ENCODE measurements around the gene GLRX2. TPM values are rescaled to one million over a fixed set of nuclear protein-coding genes. Genes with fewer than 3 reads are reported as not detected.

The GLRX2 gene
- total and polyA plus RNA-seq, 3 donors from 2014 or later, result 21.2 to 70.1 (median 47.6) TPM

- intact Hi-C loops (cut with DNase I; ENCODE audit: low total_unique reads), result no loop called here
- 81 to 92% methylated on average over 3 of the region's 3 CpGs for WGBS, 2 donors
- no peak for TF ChIP-seq POLR2A (IDR thresholded peaks at IDR 0.05)
- TF ChIP-seq, protein P1, sequence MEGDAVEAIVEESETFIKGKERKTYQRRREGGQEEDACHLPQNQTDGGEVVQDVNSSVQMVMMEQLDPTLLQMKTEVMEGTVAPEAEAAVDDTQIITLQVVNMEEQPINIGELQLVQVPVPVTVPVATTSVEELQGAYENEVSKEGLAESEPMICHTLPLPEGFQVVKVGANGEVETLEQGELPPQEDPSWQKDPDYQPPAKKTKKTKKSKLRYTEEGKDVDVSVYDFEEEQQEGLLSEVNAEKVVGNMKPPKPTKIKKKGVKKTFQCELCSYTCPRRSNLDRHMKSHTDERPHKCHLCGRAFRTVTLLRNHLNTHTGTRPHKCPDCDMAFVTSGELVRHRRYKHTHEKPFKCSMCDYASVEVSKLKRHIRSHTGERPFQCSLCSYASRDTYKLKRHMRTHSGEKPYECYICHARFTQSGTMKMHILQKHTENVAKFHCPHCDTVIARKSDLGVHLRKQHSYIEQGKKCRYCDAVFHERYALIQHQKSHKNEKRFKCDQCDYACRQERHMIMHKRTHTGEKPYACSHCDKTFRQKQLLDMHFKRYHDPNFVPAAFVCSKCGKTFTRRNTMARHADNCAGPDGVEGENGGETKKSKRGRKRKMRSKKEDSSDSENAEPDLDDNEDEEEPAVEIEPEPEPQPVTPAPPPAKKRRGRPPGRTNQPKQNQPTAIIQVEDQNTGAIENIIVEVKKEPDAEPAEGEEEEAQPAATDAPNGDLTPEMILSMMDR (IDR thresholded peaks at IDR 0.05), result no peak
- Histone ChIP-seq H3K4me1 (peaks cover 4% of the 10 kb centered on the region), H3K4me3 (no peak overlapping the region), H3K27me3 (no peaks in the 10 kb centered on the region), H3K36me3 (ENCODE audit: low read depth, missing control alignments) (no peaks in the 10 kb centered on the region), H3K9me3 (no peaks in the 10 kb centered on the region), H3K27ac (no peak overlapping the region)
- no peak for DNase-seq
Measured at GRCh38 chr1:193108471-193108870, 3.3 kb upstream of the GLRX2 start.

DNA sequence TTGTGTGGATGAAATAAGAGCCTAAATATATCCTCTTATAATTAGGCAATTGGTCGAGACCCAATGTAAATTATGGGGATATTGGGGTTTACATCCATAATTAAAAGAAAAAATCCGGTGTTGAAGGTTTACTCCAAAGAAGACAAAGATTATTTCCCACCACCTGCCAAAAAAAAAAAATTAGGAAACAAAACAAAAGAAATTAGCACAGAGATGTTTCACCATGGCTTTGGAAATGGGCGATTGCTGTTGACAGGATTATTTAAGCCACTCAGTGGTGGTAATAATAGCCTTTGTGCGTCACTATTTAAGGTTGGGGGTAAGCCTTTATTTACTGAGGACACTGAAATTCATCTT lies 585 bp upstream of the GLRX2 start:
- 29 to 33% methylated on average over 4 of the region's 4 CpGs for WGBS, 2 donors
- intact Hi-C loops (cut with DNase I; ENCODE audit: low total_unique reads), result no loop called here

GRCh38 chr1:193104502-193104906 lies 710 bp downstream of the GLRX2 start:
- peak; percentile 50 for DNase-seq
- H3K4me1 ChIP-seq, result peaks cover 5% of the 10 kb centered on the region
- intact Hi-C loops (cut with DNase I; ENCODE audit: low total_unique reads), result no loop called here
- H3K36me3 ChIP-seq (ENCODE audit: low read depth, missing control alignments), result no peaks in the 10 kb centered on the region
- H3K27me3 ChIP-seq, result no peaks in the 10 kb centered on the region
- no peaks in the 10 kb centered on the region for H3K9me3 ChIP-seq
- WGBS, 2 donors, result 0 to 1% methylated on average over 24 of the region's 24 CpGs
- H3K4me3 ChIP-seq, result peak overlapping the region; percentile 82 to 89
- TF ChIP-seq POLR2A (IDR thresholded peaks at IDR 0.05), result no peak
- TF ChIP-seq, protein P1 (IDR thresholded peaks at IDR 0.05), result no peak
- H3K27ac ChIP-seq, result peak overlapping the region; percentile 78 to 87

More for the DNA sequence above, 585 bp upstream of the GLRX2 start:
- Histone ChIP-seq H3K27me3 (no peaks in the 10 kb centered on the region), H3K9me3 (no peaks in the 10 kb centered on the region), H3K36me3 (ENCODE audit: low read depth, missing control alignments) (no peaks in the 10 kb centered on the region), H3K4me3 (peak overlapping the region; percentile 82 to 89), H3K27ac (peak overlapping the region; percentile 78 to 87), H3K4me1 (peaks cover 5% of the 10 kb centered on the region)
- no peak for TF ChIP-seq POLR2A (IDR thresholded peaks at IDR 0.05)
- TF ChIP-seq, protein P1 (IDR thresholded peaks at IDR 0.05), result no peak
- DNase-seq, result no peak

DNA sequence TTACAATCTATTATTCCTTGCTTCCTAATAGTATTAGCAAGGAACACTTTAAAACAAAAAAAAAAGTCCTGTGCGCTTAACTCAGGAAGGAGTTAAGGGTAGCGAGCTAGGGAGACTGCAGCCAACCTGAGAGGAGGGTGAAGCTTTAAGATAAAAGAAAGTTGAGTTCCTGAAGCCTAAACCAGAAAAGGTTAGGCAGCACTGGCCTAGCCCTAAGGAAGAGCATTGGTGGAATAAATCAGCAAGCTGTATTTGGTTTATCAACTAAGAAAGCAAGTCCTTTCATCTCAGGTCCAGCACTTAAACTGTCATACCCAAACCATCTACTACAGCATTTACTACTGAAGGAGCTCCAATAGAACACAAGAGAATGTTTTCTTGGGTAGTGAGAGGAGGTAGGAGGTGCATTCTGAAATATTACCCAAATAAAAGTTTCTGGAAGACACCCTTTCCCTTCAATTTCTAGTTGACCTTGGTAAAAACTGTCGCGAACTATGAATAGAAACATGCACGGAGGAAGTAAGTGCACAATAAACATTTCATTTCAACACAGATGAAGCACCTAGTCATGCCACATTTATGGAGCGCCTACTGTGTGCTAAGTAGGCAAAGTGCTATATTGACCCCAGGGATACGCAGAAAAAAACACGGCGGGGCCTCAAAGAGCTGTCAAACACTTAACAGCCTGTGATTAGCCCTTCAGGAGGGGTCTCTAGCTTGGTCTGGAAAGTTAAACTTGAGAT lies 1.3 kb downstream of the GLRX2 start:
- Histone ChIP-seq H3K4me1 (peaks cover 5% of the 10 kb centered on the region), H3K36me3 (ENCODE audit: low read depth, missing control alignments) (no peaks in the 10 kb centered on the region), H3K4me3 (peak overlapping the region; percentile 82 to 89), H3K27me3 (no peaks in the 10 kb centered on the region), H3K9me3 (no peaks in the 10 kb centered on the region), H3K27ac (peak overlapping the region; percentile 78 to 87)
- TF ChIP-seq, protein P1 (IDR thresholded peaks at IDR 0.05), result no peak
- no peak for TF ChIP-seq POLR2A (IDR thresholded peaks at IDR 0.05)
- no peak for DNase-seq
- WGBS, 2 donors, result 17 to 19% methylated on average over 9 of the region's 9 CpGs
- intact Hi-C loops (cut with DNase I; ENCODE audit: low total_unique reads), result no loop called here

DNA sequence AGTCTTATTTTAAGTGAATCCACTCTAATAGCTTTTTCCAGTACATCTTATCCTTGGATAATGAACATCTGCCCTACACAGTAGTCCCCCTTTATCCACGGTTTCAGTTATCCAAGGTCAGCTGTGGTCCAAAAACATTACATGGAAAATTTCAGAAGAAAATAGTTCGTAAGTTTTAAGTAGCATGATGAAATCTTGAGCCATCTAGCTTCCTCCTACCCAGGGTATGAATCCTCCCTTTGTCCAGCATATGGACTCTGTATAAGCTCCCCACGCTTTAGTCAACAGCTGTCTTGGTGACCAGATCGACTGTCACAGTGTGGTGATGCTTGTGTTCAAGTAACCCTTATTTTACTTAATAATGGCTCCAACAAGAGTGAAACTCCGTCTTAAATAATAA lies 2.6 kb downstream of the GLRX2 start:
- H3K27me3 ChIP-seq, result no peaks in the 10 kb centered on the region
- intact Hi-C loops (cut with DNase I; ENCODE audit: low total_unique reads), result no loop called here
- H3K4me1 ChIP-seq, result peaks cover 5% of the 10 kb centered on the region
- H3K27ac ChIP-seq, result no peak overlapping the region
- TF ChIP-seq POLR2A (IDR thresholded peaks at IDR 0.05), result no peak
- TF ChIP-seq, protein P1 (IDR thresholded peaks at IDR 0.05), result no peak
- no peak for DNase-seq
- no peaks in the 10 kb centered on the region for H3K36me3 ChIP-seq (ENCODE audit: low read depth, missing control alignments)
- no peaks in the 10 kb centered on the region for H3K9me3 ChIP-seq
- WGBS, 2 donors, result 69 to 78% methylated on average over 5 of the region's 5 CpGs
- H3K4me3 ChIP-seq, result no peak overlapping the region

All from testis (tissue), 3 donors.